Measurements from ENCODE around the gene ZMYM4. TPM values are rescaled to one million over a fixed set of nuclear protein-coding genes. Genes with fewer than 3 reads are reported as not detected.

ZMYM4 gene
- 100 to 1,000 TPM in 1 of 5 donors, 10 to 100 TPM in 4; 19.3 to 104 (median 33.6) TPM for total RNA-seq
- polyA plus RNA-seq, result 10 to 100 TPM in 1 of 3 donors, 1 to 10 TPM in 2; 8.8 to 13.9 (median 9.8) TPM
- long read RNA-seq, donor 1, partial matches to known transcripts, result 0 of 1 reads
- long read RNA-seq, donor 1, other reads (novel, unspliced or antisense), result 0 of 1 reads
- long read RNA-seq, donor 2, partial matches to known transcripts, result 12 of 12 reads
- long read RNA-seq, donor 2, other reads (novel, unspliced or antisense), result 0 of 12 reads
- long read RNA-seq, donor 3, result 0 reads
- long read RNA-seq, donor 4, result 0 reads
- long read RNA-seq, donor 5, partial matches to known transcripts, result 0 of 1 reads
- long read RNA-seq, donor 5, other reads (novel, unspliced or antisense), result 0 of 1 reads
- long read RNA-seq, donor 6, result 0 reads
- long read RNA-seq, donor 7, partial matches to known transcripts, result 18 of 19 reads
- long read RNA-seq, donor 7, other reads (novel, unspliced or antisense), result 0 of 19 reads
- long read RNA-seq, donor 8, partial matches to known transcripts, result 0 of 2 reads
- long read RNA-seq, donor 8, other reads (novel, unspliced or antisense), result 0 of 2 reads
- long read RNA-seq, donor 9, result 0 reads
- long read RNA-seq, donor 10, result 0 reads

GRCh38 chr1:35268282-35269200, at the start of gene ZMYM4:
Gene ZMYM4, plus strand, starts transcription at chr1:35268709. Its CDS starts 338 bp downstream, at chr1:35269047.
- Histone ChIP-seq H3K4me3 (peak within 1 kb of the TSS; percentile 80 to 98 (median 95)), H3K9me3 (no peaks in the 10 kb centered on the region), H3K36me3 (no peaks in the 10 kb centered on the region), H3K27me3 (no peaks in the 10 kb centered on the region), H3K27ac (peak within 1 kb of the TSS; percentile 91 to 96 (median 94)), H3K4me1 (peaks cover 12 to 54% (median 34%) of the 10 kb centered on the region in 4 donors)
- no peak for TF ChIP-seq EP300 (IDR thresholded peaks at IDR 0.05)
- TF ChIP-seq POLR2AphosphoS5 (IDR thresholded peaks at IDR 0.05), result peak in 2 of 3 donors; percentile 9 to 85
- TF ChIP-seq CTCF (IDR thresholded peaks at IDR 0.05), result peak in 1 of 7 experiments; percentile 27
- TF ChIP-seq POLR2A (IDR thresholded peaks at IDR 0.05), result no peak
- peak; percentile 92 to 99 for DNase-seq
- WGBS, 5 donors, result 2% methylated on average over 40 to 65 of the region's 65 CpGs
- intact Hi-C loops (cut with DNase I; ENCODE audit: low total_unique reads), result no loop called here

GRCh38 chr1:35220976-35221375, 47.5 kb upstream of the ZMYM4 start:
- 38 to 50% (median 41%) methylated on average over 2 of the region's 2 CpGs for WGBS, 5 donors
- DNase-seq, result peak in 1 of 2 donors; percentile 25
- Histone ChIP-seq H3K9me3 (no peaks in the 10 kb centered on the region), H3K27ac (no peak overlapping the region), H3K27me3 (no peaks in the 10 kb centered on the region), H3K4me1 (peaks cover 0 to 13% (median 6%) of the 10 kb centered on the region in 4 donors), H3K36me3 (no peaks in the 10 kb centered on the region), H3K4me3 (no peak overlapping the region)
- intact Hi-C loops (cut with DNase I; ENCODE audit: low total_unique reads), result no loop called here
- peak in 1 of 7 experiments; percentile 19 for TF ChIP-seq CTCF (IDR thresholded peaks at IDR 0.05)
- no peak for TF ChIP-seq EP300 (IDR thresholded peaks at IDR 0.05)

GRCh38 chr1:35222322-35223083, 46.0 kb upstream of the ZMYM4 start:
- TF ChIP-seq CTCF (IDR thresholded peaks at IDR 0.05) (no peak), POLR2AphosphoS5 (IDR thresholded peaks at IDR 0.05) (no peak), EP300 (IDR thresholded peaks at IDR 0.05) (no peak), POLR2A (IDR thresholded peaks at IDR 0.05) (no peak)
- Histone ChIP-seq H3K9me3 (no peaks in the 10 kb centered on the region), H3K4me3 (no peak overlapping the region), H3K36me3 (no peaks in the 10 kb centered on the region), H3K27ac (peak overlapping the region in 2 of 5 donors; percentile 32 to 49), H3K27me3 (no peaks in the 10 kb centered on the region), H3K4me1 (peaks cover 0 to 13% (median 6%) of the 10 kb centered on the region in 4 donors)
- 52 to 80% (median 74%) methylated on average over 6 of the region's 6 CpGs for WGBS, 5 donors
- peak in 1 of 2 donors; percentile 77 for DNase-seq
- intact Hi-C loops (cut with DNase I; ENCODE audit: low total_unique reads), result no loop called here

Measured in stomach (tissue), 19 donors.